ENCODE data around the gene SAPCD2. TPM values are rescaled to one million over a fixed set of nuclear protein-coding genes. Genes with fewer than 3 reads are reported as not detected.

SAPCD2 gene
- total RNA-seq, 4 donors from 2014 or later, result 0.13 to 1.3 (median 0.19) TPM

DNA sequence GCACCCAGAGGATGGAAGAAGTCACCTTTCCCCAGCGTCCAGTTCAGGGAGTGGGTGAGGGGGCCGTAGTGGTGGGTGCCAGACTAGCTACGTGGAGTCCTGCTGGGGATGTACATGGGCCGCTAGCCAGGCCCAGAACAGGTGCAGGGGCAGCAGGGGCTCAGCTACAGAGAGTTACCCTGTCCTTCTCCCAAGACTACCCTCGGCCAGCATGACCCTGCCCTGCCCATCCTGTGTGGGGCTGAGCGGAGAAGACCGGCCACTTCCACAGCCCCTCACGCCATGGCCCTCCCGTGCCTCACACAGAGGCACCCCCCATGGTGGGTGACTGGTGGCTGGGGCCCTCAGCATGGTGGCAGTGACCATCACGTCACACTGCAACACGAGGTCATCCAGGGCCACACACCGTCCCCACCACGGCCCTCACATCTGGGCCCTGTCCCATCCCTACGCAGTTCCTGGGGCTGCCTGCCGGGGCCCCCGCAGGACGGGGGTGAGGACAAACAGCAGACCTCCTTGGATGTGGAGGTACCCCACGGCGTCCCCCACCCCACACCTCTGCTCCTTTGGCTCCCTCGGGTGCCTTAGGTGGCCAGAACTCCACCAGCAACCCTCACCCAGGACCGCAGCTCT, 45.2 kb upstream of the SAPCD2 start:
- TF ChIP-seq POLR2AphosphoS5 (IDR thresholded peaks at IDR 0.05), result no peak
- no peak for TF ChIP-seq CTCF (IDR thresholded peaks at IDR 0.05)
- TF ChIP-seq POLR2A (IDR thresholded peaks at IDR 0.05), result no peak
- TF ChIP-seq EP300 (IDR thresholded peaks at IDR 0.05), result no peak
- 81% methylated on average over 7 of the region's 21 CpGs; no CpG with 5 or more reads in 1 of the 2 donors for WGBS, 2 donors (ENCODE audit: low coverage in 1 of 2)
- no peak for ATAC-seq
- Histone ChIP-seq H3K4me1 (peaks cover 0 to 21% (median 11%) of the 10 kb centered on the region in 3 donors), H3K4me3 (peak overlapping the region in 1 of 2 donors; percentile 86), H3K9me3 (no peaks in the 10 kb centered on the region), H3K27ac (no peak overlapping the region), H3K27me3 (no peaks in the 10 kb centered on the region), H3K36me3 (peaks cover 0 to 29% of the 10 kb centered on the region in 2 donors)

- H3K27ac ChIP-seq, result peak within 1 kb of the TSS in 2 of 4 donors; percentile 48 to 74
- no peaks in the 10 kb centered on the region for H3K27me3 ChIP-seq
- no CpG with 5 or more reads among the region's 70 CpGs for WGBS, 2 donors (ENCODE audit: low coverage in 1 of 2)
- no peaks in the 10 kb centered on the region for H3K9me3 ChIP-seq
- TF ChIP-seq EP300 (IDR thresholded peaks at IDR 0.05) (no peak), CTCF (IDR thresholded peaks at IDR 0.05) (peak in 1 of 4 experiments; percentile 13), POLR2AphosphoS5 (IDR thresholded peaks at IDR 0.05) (no peak), POLR2A (IDR thresholded peaks at IDR 0.05) (peak; percentile 25 to 58)
- peaks cover 0 to 21% (median 11%) of the 10 kb centered on the region in 3 donors for H3K4me1 ChIP-seq
- peak within 1 kb of the TSS; percentile 40 to 86 for H3K4me3 ChIP-seq
- H3K36me3 ChIP-seq, result peaks cover 0 to 36% of the 10 kb centered on the region in 2 donors
- ATAC-seq, result peak; percentile 91
Measured at GRCh38 chr9:137114613-137115393, 44.4 kb upstream of the SAPCD2 start, which contains the start of gene DPP7. TSS of gene DPP7 (minus strand) at chr9:137114733. CDS start at chr9:137114713, 20 bp downstream.

DNA sequence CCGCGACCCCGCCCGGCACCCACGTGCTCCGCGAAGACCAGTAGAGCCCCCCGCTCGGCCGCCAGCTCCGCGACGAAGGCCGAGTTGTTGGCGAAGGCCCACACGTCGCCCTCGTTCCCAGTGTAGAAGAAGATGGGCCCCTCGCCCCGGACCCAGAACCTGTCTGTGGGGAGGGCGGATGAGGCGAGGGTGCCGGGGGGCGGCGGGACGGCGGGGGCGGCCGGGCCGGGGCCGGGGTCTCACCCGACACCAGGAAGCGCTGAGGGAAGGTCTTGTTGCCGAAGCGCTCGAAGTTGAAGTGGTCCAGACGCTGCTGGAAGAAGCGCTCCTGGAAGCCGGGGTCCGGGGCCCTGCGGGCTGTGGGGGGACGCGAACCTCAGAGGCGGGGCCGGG, 43.9 kb upstream of the SAPCD2 start:
- no CpG with 5 or more reads among the region's 45 CpGs for WGBS, 2 donors (ENCODE audit: low coverage in 1 of 2)
- no peak for TF ChIP-seq POLR2AphosphoS5 (IDR thresholded peaks at IDR 0.05)
- no peak for TF ChIP-seq EP300 (IDR thresholded peaks at IDR 0.05)
- no peak for TF ChIP-seq CTCF (IDR thresholded peaks at IDR 0.05)
- no peak for TF ChIP-seq POLR2A (IDR thresholded peaks at IDR 0.05)
- Histone ChIP-seq H3K27ac (peak overlapping the region in 2 of 4 donors; percentile 48 to 74), H3K4me1 (peaks cover 0 to 21% (median 11%) of the 10 kb centered on the region in 3 donors), H3K9me3 (no peaks in the 10 kb centered on the region), H3K36me3 (peaks cover 0 to 42% of the 10 kb centered on the region in 2 donors), H3K4me3 (peak overlapping the region; percentile 40 to 86), H3K27me3 (no peaks in the 10 kb centered on the region)
- peak; percentile 8 for ATAC-seq

GRCh38 chr9:137113385-137114159, 43.2 kb upstream of the SAPCD2 start:
- Histone ChIP-seq H3K9me3 (no peaks in the 10 kb centered on the region), H3K4me1 (peaks cover 0 to 21% (median 11%) of the 10 kb centered on the region in 3 donors), H3K27me3 (no peaks in the 10 kb centered on the region), H3K36me3 (peaks cover 0 to 48% of the 10 kb centered on the region in 2 donors), H3K27ac (peak overlapping the region in 1 of 4 donors; percentile 25), H3K4me3 (peak overlapping the region in 1 of 2 donors; percentile 86)
- WGBS, 2 donors (ENCODE audit: low coverage in 1 of 2), result 10% methylated on average over 2 of the region's 66 CpGs; no CpG with 5 or more reads in 1 of the 2 donors
- no peak for ATAC-seq
- TF ChIP-seq EP300 (IDR thresholded peaks at IDR 0.05), result no peak
- TF ChIP-seq CTCF (IDR thresholded peaks at IDR 0.05), result no peak
- no peak for TF ChIP-seq POLR2A (IDR thresholded peaks at IDR 0.05)
- no peak for TF ChIP-seq POLR2AphosphoS5 (IDR thresholded peaks at IDR 0.05)
